GM12801 (cell line): ENCODE measurements around the gene HEATR5B.

ENCODE experiments used
- CTCF ChIP-seq: IDR thresholded peaks from one replicate; pipeline ENCODE4 v1.5.1; 2011; ENCODE audit warnings: control low read depth; ENCODE audit not compliant: insufficient read length; ENCODE audit errors: extremely low read depth

HEATR5B gene

GRCh38 chr2:36963734-36964133, 120.4 kb downstream of the HEATR5B start:
- no peak for TF ChIP-seq CTCF

- TF ChIP-seq CTCF: no peak
These were observed 121.1 kb downstream of the HEATR5B start for GRCh38 chr2:36963106-36963505.

- no peak for TF ChIP-seq CTCF
These were observed 123.4 kb downstream of the HEATR5B start for GRCh38 chr2:36960773-36961172.

- no peak for TF ChIP-seq CTCF
These were observed 124.0 kb downstream of the HEATR5B start for GRCh38 chr2:36960005-36960675.

- no peak for TF ChIP-seq CTCF
These were observed 129.1 kb downstream of the HEATR5B start for GRCh38 chr2:36954977-36955607.

GRCh38 chr2:36952748-36953197, 131.4 kb downstream of the HEATR5B start:
- no peak for TF ChIP-seq CTCF

GRCh38 chr2:36951574-36951973, 132.6 kb downstream of the HEATR5B start:
- no peak for TF ChIP-seq CTCF
